IPS-NIHi11 (cell line): ENCODE results near the gene LIPN.
A peak's percentile ranks its signal among the peaks of the same experiment; 100 is the strongest.
"Not testable (repeated sequence)": the region's sequence is repeated elsewhere in the genome, so short reads cannot be mapped to it uniquely, and the experiment has no call there.

Experiments used
- DNase-seq: peaks from one replicate; pipeline ENCODE4 v3.0.0; 2012; ENCODE audit warnings: mixed read lengths, low spot score

The LIPN gene, protein sequence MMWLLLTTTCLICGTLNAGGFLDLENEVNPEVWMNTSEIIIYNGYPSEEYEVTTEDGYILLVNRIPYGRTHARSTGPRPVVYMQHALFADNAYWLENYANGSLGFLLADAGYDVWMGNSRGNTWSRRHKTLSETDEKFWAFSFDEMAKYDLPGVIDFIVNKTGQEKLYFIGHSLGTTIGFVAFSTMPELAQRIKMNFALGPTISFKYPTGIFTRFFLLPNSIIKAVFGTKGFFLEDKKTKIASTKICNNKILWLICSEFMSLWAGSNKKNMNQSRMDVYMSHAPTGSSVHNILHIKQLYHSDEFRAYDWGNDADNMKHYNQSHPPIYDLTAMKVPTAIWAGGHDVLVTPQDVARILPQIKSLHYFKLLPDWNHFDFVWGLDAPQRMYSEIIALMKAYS

GRCh38 chr10:88759366-88760101 is at the start of gene LIPN:
Gene LIPN (plus strand): TSS chr10:88760020. CDS start chr10:88761406, 1,386 bp downstream.
- no peak for DNase-seq

DNA sequence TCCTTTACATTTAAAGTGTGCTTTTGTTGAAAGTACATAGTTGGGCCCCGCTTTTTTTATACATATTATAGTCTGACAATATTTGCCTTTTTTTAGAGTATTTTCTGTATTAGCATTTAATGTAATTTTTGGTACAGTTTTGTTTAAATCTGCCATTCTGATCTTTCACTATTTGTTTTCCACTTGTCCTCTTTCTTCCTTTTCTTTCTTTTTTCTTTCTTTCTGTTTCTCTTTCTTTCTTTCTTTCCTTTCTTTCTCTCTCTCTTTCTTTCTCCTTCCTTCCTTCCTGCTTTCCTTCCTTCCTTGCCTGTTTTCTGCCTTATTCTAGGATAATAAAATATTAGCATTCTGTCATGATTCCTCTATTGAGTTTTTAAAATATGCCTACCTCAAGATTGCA is 44.3 kb upstream of the LIPN start:
- no peak for DNase-seq

DNA sequence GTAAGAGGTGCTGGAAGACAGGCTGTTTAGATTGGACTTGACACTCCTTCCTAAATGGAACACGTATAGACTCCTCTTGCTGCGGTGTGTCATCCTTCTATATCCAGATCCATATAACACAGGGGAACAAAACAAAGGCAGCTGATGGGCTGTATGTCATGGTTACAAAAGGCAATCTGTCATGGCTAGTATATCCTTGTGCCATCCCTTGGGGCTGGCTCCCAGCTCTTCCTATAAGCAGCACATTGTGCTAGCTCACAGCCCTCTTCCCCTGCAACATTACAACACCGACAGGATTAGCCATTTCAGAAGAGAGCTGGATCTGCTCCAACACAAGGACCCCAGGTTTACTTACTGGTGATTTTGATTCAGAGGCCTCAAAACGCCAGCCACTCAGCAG is 38.4 kb upstream of the LIPN start:
- DNase-seq: no peak

- no peak for DNase-seq
Measured at GRCh38 chr10:88725798-88726197, 34.0 kb upstream of the LIPN start.

DNA sequence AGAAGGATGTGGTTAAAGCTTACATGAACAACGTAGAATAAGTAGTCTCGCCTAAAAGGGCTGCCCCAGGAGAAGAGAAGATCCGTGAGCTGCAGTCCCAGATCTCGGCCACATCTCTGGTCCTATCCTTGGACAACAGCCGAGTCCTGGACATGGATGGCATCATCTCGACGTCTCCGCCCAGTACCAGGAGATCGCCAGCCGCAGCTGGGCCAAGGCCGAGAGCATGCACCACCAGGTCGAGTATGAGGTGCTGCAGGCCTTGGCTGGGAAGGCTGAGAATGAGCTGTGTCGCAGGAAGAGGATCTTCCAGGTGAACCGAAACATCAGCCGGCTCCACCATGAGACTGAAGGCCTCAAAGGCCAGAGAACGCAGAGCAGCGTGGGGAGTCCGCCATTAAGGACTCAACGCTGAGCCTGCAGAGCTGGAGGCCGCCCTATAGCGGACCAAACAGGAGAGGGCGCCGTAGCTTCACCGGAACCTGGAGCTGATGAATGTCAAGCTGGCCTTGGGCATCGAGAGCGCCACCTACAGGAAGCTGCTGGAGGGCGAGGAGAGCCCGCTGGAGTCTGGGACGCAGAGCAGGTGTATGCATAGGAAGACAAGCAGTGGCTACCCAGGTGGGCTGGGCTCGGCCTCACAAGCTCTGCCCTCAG is 31.6 kb upstream of the LIPN start:
- DNase-seq: peak; percentile 72

- no peak for DNase-seq
Measured at GRCh38 chr10:88730864-88731263, 29.0 kb upstream of the LIPN start.

DNA sequence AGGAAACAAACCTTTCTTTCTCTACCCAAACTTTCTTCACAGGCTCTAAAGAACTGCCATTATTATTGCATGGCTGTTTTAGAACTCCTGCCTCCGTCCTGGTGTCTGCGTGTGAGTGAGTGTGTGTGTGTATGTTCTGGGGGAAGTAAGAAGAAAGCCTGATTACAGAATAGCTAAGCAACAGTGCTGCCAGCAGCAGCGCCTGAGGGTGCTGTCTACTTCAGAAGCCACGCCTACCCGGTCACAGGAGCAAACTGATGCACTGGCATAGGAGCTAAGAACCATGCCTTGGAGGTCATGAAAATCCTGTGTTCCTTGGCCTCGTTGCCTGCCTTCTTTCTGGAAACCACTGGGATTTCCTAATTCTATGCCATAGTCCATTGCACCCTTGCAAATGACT is 28.5 kb upstream of the LIPN start:
- DNase-seq: peak; percentile 19

GRCh38 chr10:88733215-88733614 is 26.6 kb upstream of the LIPN start:
- no peak for DNase-seq

DNA sequence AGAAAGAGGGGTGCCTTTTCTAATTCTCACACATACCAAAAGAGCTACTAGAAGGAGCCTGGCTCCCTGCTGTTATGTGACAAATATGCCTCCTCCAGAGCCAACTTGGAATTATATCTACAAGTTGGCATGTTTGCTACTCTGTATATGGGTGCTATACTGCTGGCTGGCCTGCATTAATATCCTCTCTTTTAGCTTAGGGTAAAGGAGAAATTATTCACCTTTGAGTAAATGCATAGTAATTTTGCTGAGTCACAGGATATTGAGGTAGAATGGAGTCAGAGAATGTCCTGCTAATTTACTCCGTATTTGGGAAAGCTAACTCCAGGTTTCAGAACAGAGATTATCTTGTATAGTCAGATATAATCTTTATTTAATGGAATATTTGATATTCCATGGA is 24.2 kb upstream of the LIPN start:
- no peak for DNase-seq

GRCh38 chr10:88741921-88742320 is 17.9 kb upstream of the LIPN start:
- DNase-seq: not testable (repeated sequence)

DNA sequence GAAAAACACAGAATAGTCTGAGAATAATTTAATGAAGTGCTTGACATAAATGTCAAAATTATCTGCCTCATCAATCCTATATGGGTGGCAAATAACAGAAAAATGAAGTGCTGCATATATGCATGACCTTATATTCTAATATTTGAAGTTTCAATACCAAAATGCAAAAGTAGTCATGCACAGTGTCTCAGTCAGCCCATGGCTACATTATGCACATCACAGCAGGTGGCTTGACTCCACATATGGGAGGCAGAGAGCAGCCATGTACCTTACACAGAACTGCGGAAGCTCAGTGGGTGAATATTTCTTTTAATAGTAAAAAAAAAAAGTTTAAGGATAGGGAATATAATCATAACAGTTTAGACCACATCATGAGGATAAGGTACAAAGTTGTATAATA is 17.4 kb upstream of the LIPN start:
- DNase-seq: no peak

DNA sequence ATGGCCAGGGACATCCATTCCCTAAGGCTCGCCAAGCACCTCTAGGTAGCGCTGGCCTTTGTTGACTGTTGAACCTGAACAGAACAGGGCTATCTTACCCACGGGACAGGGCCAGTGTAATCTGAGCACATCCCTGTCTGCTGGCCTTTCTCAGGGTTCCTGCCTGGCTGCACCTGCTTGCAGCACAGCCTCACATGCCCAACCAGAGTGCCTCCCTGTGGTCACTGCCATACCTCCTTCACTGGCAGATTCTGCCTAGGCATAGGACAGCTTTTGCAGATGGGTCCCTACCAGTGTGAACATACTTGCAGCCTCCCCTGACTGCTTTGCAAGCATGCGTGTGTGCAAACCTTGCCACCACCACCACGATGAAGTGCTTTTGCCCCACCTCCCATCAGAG is 15.8 kb upstream of the LIPN start:
- no peak for DNase-seq

DNA sequence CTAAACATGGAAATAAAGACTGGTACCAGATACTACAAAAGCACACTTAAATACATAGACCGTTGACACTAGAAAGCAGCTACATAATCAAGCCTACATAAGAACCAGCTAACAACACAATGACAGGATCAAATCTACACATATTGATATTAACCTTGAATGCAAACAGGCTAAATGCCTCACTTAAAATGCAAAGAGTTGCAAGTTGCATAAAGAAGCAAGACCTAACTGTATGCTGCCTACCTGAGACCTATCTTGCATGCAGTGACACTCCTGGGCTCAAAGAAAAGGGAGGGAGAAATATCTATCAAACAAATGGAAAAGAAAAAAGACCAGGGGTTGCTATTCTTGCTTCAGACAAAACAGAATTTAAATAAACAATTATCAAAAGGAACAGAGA is 14.2 kb upstream of the LIPN start:
- DNase-seq: no peak

GRCh38 chr10:88754287-88754686 is 5.5 kb upstream of the LIPN start:
- no peak for DNase-seq

- no peak for DNase-seq
Measured at GRCh38 chr10:88755753-88756152, 4.1 kb upstream of the LIPN start.

DNA sequence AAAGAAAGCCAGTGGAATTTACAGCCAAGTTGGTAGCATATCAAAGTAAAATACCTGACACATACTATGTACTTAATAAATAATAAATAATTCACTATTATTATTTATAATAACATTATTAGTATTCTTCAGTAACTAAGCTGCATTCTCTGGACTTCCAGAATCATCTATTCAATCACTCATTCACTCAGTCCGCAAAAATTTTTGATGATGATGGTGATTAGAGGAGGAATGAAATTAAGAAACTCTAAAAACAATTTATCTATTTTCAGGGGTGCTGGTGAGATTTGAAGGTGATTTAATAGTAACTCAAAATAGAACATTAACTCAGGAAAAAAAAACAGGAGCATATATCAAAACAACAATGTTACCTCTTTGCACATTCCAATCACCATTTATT is 3.2 kb upstream of the LIPN start:
- no peak for DNase-seq

GRCh38 chr10:88762906-88763305 is 3.1 kb downstream of the LIPN start:
- DNase-seq: no peak

DNA sequence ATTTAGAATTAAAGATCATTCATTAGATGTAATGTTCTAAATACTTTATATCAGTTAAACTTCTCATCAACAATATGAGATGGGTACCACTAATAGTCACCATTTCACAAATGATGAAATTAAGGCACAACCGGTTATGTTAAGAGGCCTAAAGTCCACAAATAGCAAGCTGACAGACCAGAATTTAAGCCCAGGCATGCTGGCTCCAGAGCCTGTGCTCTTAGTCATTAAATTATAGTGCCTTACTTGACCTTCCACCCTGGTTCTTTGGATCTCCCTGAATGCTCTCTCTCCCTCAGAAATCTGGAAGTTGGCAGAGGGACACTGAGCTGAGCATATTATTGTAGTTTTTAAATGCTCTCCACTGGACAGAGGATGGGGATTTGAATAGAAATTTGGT is 3.6 kb downstream of the LIPN start:
- no peak for DNase-seq

DNA sequence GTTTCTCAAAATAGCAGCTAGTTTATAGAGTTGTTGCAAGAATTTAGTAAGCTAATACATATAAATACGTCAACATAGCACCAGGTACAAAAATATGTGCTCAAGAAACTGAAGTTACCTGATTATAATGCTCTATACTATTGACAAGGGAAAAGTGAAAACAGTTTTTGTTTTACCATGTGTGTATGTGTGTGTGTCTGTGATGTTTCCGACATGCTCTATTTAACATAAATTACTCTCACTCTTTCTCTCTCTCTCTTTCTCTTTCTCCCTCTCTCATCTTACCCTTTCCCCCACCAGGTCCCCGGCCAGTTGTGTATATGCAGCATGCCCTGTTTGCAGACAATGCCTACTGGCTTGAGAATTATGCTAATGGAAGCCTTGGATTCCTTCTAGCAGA is 4.3 kb downstream of the LIPN start:
- DNase-seq: no peak

GRCh38 chr10:88765816-88766215 is 6.0 kb downstream of the LIPN start:
- DNase-seq: no peak

DNA sequence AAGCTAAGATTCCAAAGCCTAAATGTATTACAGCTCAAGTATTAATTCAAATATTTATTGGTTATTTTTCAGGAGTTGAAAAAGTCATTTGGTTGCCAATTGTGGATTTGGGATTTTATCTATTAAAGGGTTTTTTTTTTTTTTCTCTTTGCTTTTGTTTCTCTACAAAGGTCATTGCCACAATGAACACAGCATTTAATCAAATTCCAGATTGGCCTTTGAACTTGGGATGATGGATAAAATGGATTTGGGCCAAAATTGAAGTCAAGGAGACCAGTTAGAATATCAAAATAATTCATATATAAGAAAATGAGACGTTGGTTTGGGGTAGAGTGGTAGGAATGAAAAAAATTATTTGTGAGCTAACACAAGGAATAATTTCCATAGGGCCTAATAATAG is 9.6 kb downstream of the LIPN start:
- no peak for DNase-seq

GRCh38 chr10:88781206-88781605 is 21.4 kb downstream of the LIPN start:
- DNase-seq: no peak

GRCh38 chr10:88782222-88782621 is 22.4 kb downstream of the LIPN start:
- DNase-seq: no peak
